Measurements from ENCODE around the gene C1orf198. TPM values are rescaled to one million over a fixed set of nuclear protein-coding genes. Genes with fewer than 3 reads are reported as not detected.

The C1orf198 gene
- total and polyA plus RNA-seq, 2 of the 8 experiments (the other 6 are each of a cell fraction or from before 2014, with no cell fraction given) = 30.6 to 45.0 TPM

- H2AFZ ChIP-seq (ENCODE audit: low read length) = no peak overlapping the region
- no peaks in the 10 kb centered on the region for H3K36me3 ChIP-seq (ENCODE audit: control insufficient read depth in 2 of 4, insufficient read depth in 4 of 4, low read length in 3 of 4)
- no peak overlapping the region for H3K14ac ChIP-seq (ENCODE audit: insufficient read length)
- no peak overlapping the region for H2AK5ac ChIP-seq (ENCODE audit: low read depth, low read length)
- no peak overlapping the region for H3K4me2 ChIP-seq (ENCODE audit: insufficient read depth in 1 of 2, low read depth in 2 of 2, low read length in 2 of 2)
- FAIRE-seq = no peak
- no peaks in the 10 kb centered on the region; a peak in 2 of 7 replicates for H3K27me3 ChIP-seq (replicated peaks in 1 of 4; ENCODE audit: control insufficient read depth in 3 of 4, extremely low read depth in 1 of 4, insufficient read depth in 3 of 4, low read length in 3 of 4)
- ChIA-PET POLR2A (ENCODE audit: partially characterized antibody) (no interaction called here), CTCF (ENCODE audit: partially characterized antibody) (no interaction called here)
- no peak overlapping the region for H4K91ac ChIP-seq (replicated peaks; ENCODE audit: insufficient read length, low read length)
- no peak overlapping the region for H3K18ac ChIP-seq (ENCODE audit: extremely low read depth, low read length)
- H3K9ac ChIP-seq (replicated peaks in 1 of 4; ENCODE audit: extremely low read depth in 1 of 4, low read depth in 3 of 4, low read length in 3 of 4) = no peak overlapping the region
- no peak overlapping the region for H2BK12ac ChIP-seq (ENCODE audit: low read depth, low read length)
- H2BK5ac ChIP-seq (ENCODE audit: low read depth, low read length) = no peak overlapping the region
- no peak overlapping the region for H2BK120ac ChIP-seq (replicated peaks; ENCODE audit: low read depth, low read length)
- no peak overlapping the region for H3K56ac ChIP-seq (replicated peaks; ENCODE audit: insufficient read length, low read depth, low read length)
- no peak overlapping the region for H3K4me3 ChIP-seq (ENCODE audit: extremely low read depth in 1 of 4, insufficient read depth in 2 of 4, low read depth in 3 of 4, low read length in 4 of 4)
- no peak overlapping the region for H2BK15ac ChIP-seq (ENCODE audit: low read length)
- H4K8ac ChIP-seq (ENCODE audit: extremely low read depth, insufficient read depth, low read length) = no peak overlapping the region
- WGBS, 2 experiments (ENCODE audit: extremely low coverage in 1 of 2, insufficient coverage in 1 of 2, insufficient read length in 1 of 2, insufficient replicate concordance in 2 of 2, low coverage in 1 of 2, low lambda C conversion rate in 2 of 2, missing lambda C conversion rate in 1 of 2) = 87% methylated on average over 5 of the region's 6 CpGs; no CpG with 5 or more reads in 1 of the 2 experiments
- no peaks in the 10 kb centered on the region for H3K23me2 ChIP-seq (ENCODE audit: low read depth, low read length)
- no peaks in the 10 kb centered on the region for H3K4me1 ChIP-seq (replicated peaks in 1 of 4; ENCODE audit: control insufficient read depth in 3 of 4, insufficient read depth in 4 of 4, low read length in 3 of 4)
- H3K4ac ChIP-seq (replicated peaks; ENCODE audit: insufficient read length, low read depth, low read length) = no peak overlapping the region
- no peak overlapping the region for H4K5ac ChIP-seq (ENCODE audit: insufficient read length, low read depth, low read length)
- no peak overlapping the region for H3K27ac ChIP-seq (ENCODE audit: low read depth, low read length)
- peak in 1 of 2 experiments; percentile 6 for DNase-seq (ENCODE audit: low read depth in 1 of 2, low spot score in 2 of 2)
- H4K20me1 ChIP-seq (replicated peaks in 1 of 2; ENCODE audit: control insufficient read depth in 1 of 2, insufficient read depth in 2 of 2, low read length in 2 of 2) = peaks cover 0 to 1% of the 10 kb centered on the region in 2 experiments
- no peaks in the 10 kb centered on the region for H3K79me2 ChIP-seq (ENCODE audit: control insufficient read depth in 1 of 2, insufficient read depth in 2 of 2, low read length in 2 of 2)
- H3K9me3 ChIP-seq (ENCODE audit: insufficient read depth in 2 of 2, low read depth in 1 of 2, low read length in 1 of 2) = no peaks in the 10 kb centered on the region
- TF ChIP-seq TCF12 (IDR thresholded peaks at IDR 0.05; ENCODE audit: low read depth, low read length) = no peak
- TF ChIP-seq RNF2 (IDR thresholded peaks at IDR 0.05; ENCODE audit: borderline replicate concordance, low read depth, low read length, missing control alignments, poor library complexity, severe bottlenecking) = no peak
- TF ChIP-seq SUZ12 (IDR thresholded peaks at IDR 0.05; ENCODE audit: low read length) = no peak
- no peak for TF ChIP-seq RAD21 (IDR thresholded peaks at IDR 0.05 in 1 of 2, conservative IDR thresholded peaks at IDR 0.05 in 1 of 2; ENCODE audit: low read depth in 2 of 2, low read length in 2 of 2)
- no peak for TF ChIP-seq GABPA (IDR thresholded peaks at IDR 0.05; ENCODE audit: borderline replicate concordance, insufficient read depth, low read length)
- TF ChIP-seq SP1 (IDR thresholded peaks at IDR 0.05; ENCODE audit: low read depth, low read length) = no peak
- no peak for TF ChIP-seq CBX8 (IDR thresholded peaks at IDR 0.05; ENCODE audit: borderline replicate concordance, low read depth, low read length)
- TF ChIP-seq ZNF274 (IDR thresholded peaks at IDR 0.05; ENCODE audit: borderline replicate concordance, extremely low read depth, low read length) = no peak
- TF ChIP-seq SIX5 (IDR thresholded peaks at IDR 0.05; ENCODE audit: low read depth, low read length) = no peak
- TF ChIP-seq RFX5 (IDR thresholded peaks at IDR 0.05; ENCODE audit: borderline replicate concordance, low read depth, low read length) = no peak
- no peak for TF ChIP-seq TAF1 (IDR thresholded peaks at IDR 0.05; ENCODE audit: low read depth, low read length)
- no peak for TF ChIP-seq CREB1 (IDR thresholded peaks at IDR 0.05)
- no peak overlapping the region for H2BK20ac ChIP-seq (ENCODE audit: low read length)
- H3K23ac ChIP-seq (ENCODE audit: insufficient read length) = no peak overlapping the region
- no peaks in the 10 kb centered on the region for H3K79me1 ChIP-seq (ENCODE audit: low read depth, low read length)
These were observed 49.4 kb downstream of the C1orf198 start for GRCh38 chr1:230818901-230819300.
